ENCODE data around the gene CYP2W1. TPM values are rescaled to one million over a fixed set of nuclear protein-coding genes. Genes with fewer than 3 reads are reported as not detected.

The CYP2W1 gene
- total RNA-seq, 1 experiment from 2014 or later, result not detected

- Histone ChIP-seq H3K4me2 (ENCODE audit: low read depth, low read length, poor library complexity, severe bottlenecking) (peak overlapping the region; percentile 47), H3K79me2 (ENCODE audit: low read length) (peaks cover 3% of the 10 kb centered on the region), H3K4me1 (ENCODE audit: low read length) (peaks cover 58% of the 10 kb centered on the region), H3K9me2 (replicated peaks; ENCODE audit: insufficient read depth, low read length) (no peaks in the 10 kb centered on the region), H3K36me3 (ENCODE audit: insufficient read depth, low read length) (no peaks in the 10 kb centered on the region), H2AFZ (ENCODE audit: low read length) (no peak overlapping the region), H3K9ac (ENCODE audit: low read length) (no peak overlapping the region), H4K20me1 (ENCODE audit: insufficient read depth, low read depth, low read length) (peaks cover 5% of the 10 kb centered on the region; the same call in 1 of the 2 replicates), H3K9me3 (ENCODE audit: low read length) (no peaks in the 10 kb centered on the region), H3K27me3 (ENCODE audit: low read length) (no peaks in the 10 kb centered on the region), H3K27ac (ENCODE audit: low read length) (peak overlapping the region; percentile 6; the same call in 1 of the 2 replicates), H3K4me3 (ENCODE audit: low read length) (peak overlapping the region; percentile 32; the same call in 1 of the 2 replicates)
- DNase-seq, result peak; percentile 87
These were observed 3.0 kb upstream of the CYP2W1 start for GRCh38 chr7:979886-980571.

GRCh38 chr7:981793-982510 lies 1.0 kb upstream of the CYP2W1 start:
- H3K36me3 ChIP-seq (ENCODE audit: insufficient read depth, low read length), result no peaks in the 10 kb centered on the region
- H3K9ac ChIP-seq (ENCODE audit: low read length), result no peak overlapping the region
- H3K4me3 ChIP-seq (ENCODE audit: low read length), result no peak overlapping the region
- no peaks in the 10 kb centered on the region for H3K27me3 ChIP-seq (ENCODE audit: low read length)
- no peak overlapping the region for H3K27ac ChIP-seq (ENCODE audit: low read length)
- no peak overlapping the region for H2AFZ ChIP-seq (ENCODE audit: low read length)
- 0 out of 2 replicates have a peak, but pooled peaks cover 13% of the 10 kb centered on the region for H4K20me1 ChIP-seq (ENCODE audit: insufficient read depth, low read depth, low read length)
- H3K9me3 ChIP-seq (ENCODE audit: low read length), result no peaks in the 10 kb centered on the region
- H3K4me2 ChIP-seq (ENCODE audit: low read depth, low read length, poor library complexity, severe bottlenecking), result no peak overlapping the region
- H3K79me2 ChIP-seq (ENCODE audit: low read length), result no peaks in the 10 kb centered on the region
- H3K9me2 ChIP-seq (replicated peaks; ENCODE audit: insufficient read depth, low read length), result no peaks in the 10 kb centered on the region
- peaks cover 46% of the 10 kb centered on the region for H3K4me1 ChIP-seq (ENCODE audit: low read length)
- no peak for DNase-seq

- no peaks in the 10 kb centered on the region for H3K79me2 ChIP-seq (ENCODE audit: low read length)
- H3K4me1 ChIP-seq (ENCODE audit: low read length), result peaks cover 40% of the 10 kb centered on the region
- no peak overlapping the region for H2AFZ ChIP-seq (ENCODE audit: low read length)
- 0 out of 2 replicates have a peak, but pooled peaks cover 13% of the 10 kb centered on the region for H4K20me1 ChIP-seq (ENCODE audit: insufficient read depth, low read depth, low read length)
- H3K27me3 ChIP-seq (ENCODE audit: low read length), result no peaks in the 10 kb centered on the region
- H3K9ac ChIP-seq (ENCODE audit: low read length), result peak overlapping the region; percentile 35; the same call in 1 of the 2 replicates
- H3K9me2 ChIP-seq (replicated peaks; ENCODE audit: insufficient read depth, low read length), result no peaks in the 10 kb centered on the region
- H3K27ac ChIP-seq (ENCODE audit: low read length), result no peak overlapping the region
- no peak overlapping the region for H3K4me2 ChIP-seq (ENCODE audit: low read depth, low read length, poor library complexity, severe bottlenecking)
- no peaks in the 10 kb centered on the region for H3K9me3 ChIP-seq (ENCODE audit: low read length)
- H3K36me3 ChIP-seq (ENCODE audit: insufficient read depth, low read length), result no peaks in the 10 kb centered on the region
- DNase-seq, result no peak
- H3K4me3 ChIP-seq (ENCODE audit: low read length), result no peak overlapping the region
These were observed 424 bp upstream of the CYP2W1 start for GRCh38 chr7:982511-983003.

GRCh38 chr7:983616-984071 lies 663 bp downstream of the CYP2W1 start:
- Histone ChIP-seq H3K4me1 (ENCODE audit: low read length) (peaks cover 29% of the 10 kb centered on the region), H4K20me1 (ENCODE audit: insufficient read depth, low read depth, low read length) (0 out of 2 replicates have a peak, but pooled peaks cover 13% of the 10 kb centered on the region), H3K79me2 (ENCODE audit: low read length) (no peaks in the 10 kb centered on the region), H3K27me3 (ENCODE audit: low read length) (no peaks in the 10 kb centered on the region), H3K9me2 (replicated peaks; ENCODE audit: insufficient read depth, low read length) (no peaks in the 10 kb centered on the region), H3K9ac (ENCODE audit: low read length) (no peak overlapping the region), H3K4me2 (ENCODE audit: low read depth, low read length, poor library complexity, severe bottlenecking) (no peak overlapping the region), H3K9me3 (ENCODE audit: low read length) (no peaks in the 10 kb centered on the region), H3K36me3 (ENCODE audit: insufficient read depth, low read length) (no peaks in the 10 kb centered on the region), H2AFZ (ENCODE audit: low read length) (no peak overlapping the region), H3K4me3 (ENCODE audit: low read length) (no peak overlapping the region), H3K27ac (ENCODE audit: low read length) (no peak overlapping the region)
- DNase-seq, result no peak

DNA sequence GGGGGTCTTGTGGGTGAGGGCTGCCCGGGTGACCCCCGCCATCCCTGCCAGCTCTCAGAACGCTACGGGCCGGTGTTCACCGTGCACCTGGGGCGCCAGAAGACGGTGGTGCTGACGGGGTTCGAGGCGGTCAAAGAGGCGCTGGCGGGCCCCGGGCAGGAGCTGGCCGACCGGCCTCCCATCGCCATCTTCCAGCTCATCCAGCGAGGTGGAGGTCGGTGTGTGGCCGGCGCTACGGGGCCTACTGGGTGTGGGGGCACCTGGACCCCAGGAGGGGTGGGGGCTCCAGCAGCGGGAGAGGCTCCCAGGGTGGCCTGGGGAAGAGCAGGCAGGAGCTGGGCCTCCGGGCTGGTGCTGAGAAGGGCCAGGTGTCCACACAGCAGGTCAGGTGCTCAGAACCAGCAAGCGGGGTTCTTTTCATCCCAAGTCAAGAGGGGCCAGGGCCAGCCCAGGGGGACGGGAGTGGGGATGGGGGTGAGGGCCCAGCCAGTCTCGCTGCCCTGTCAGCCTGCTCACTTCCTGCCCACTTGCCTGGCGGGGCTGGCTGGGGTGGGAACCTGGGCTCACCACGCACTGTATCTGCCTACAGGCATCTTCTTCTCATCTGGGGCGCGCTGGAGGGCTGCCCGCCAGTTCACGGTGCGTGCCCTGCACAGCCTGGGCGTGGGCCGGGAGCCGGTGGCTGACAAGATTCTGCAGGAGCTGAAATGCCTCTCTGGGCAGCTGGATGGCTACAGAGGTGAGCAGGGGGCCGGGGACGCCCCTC lies 1.6 kb downstream of the CYP2W1 start:
- no peak overlapping the region for H3K9ac ChIP-seq (ENCODE audit: low read length)
- no peak overlapping the region for H2AFZ ChIP-seq (ENCODE audit: low read length)
- no peaks in the 10 kb centered on the region for H3K79me2 ChIP-seq (ENCODE audit: low read length)
- no peaks in the 10 kb centered on the region for H3K36me3 ChIP-seq (ENCODE audit: insufficient read depth, low read length)
- H3K4me3 ChIP-seq (ENCODE audit: low read length), result no peak overlapping the region
- H4K20me1 ChIP-seq (ENCODE audit: insufficient read depth, low read depth, low read length), result 0 out of 2 replicates have a peak, but pooled peaks cover 13% of the 10 kb centered on the region
- no peaks in the 10 kb centered on the region for H3K9me3 ChIP-seq (ENCODE audit: low read length)
- H3K4me2 ChIP-seq (ENCODE audit: low read depth, low read length, poor library complexity, severe bottlenecking), result no peak overlapping the region
- H3K4me1 ChIP-seq (ENCODE audit: low read length), result peaks cover 22% of the 10 kb centered on the region
- DNase-seq, result no peak
- H3K9me2 ChIP-seq (replicated peaks; ENCODE audit: insufficient read depth, low read length), result no peaks in the 10 kb centered on the region
- H3K27ac ChIP-seq (ENCODE audit: low read length), result no peak overlapping the region
- H3K27me3 ChIP-seq (ENCODE audit: low read length), result no peaks in the 10 kb centered on the region

DNA sequence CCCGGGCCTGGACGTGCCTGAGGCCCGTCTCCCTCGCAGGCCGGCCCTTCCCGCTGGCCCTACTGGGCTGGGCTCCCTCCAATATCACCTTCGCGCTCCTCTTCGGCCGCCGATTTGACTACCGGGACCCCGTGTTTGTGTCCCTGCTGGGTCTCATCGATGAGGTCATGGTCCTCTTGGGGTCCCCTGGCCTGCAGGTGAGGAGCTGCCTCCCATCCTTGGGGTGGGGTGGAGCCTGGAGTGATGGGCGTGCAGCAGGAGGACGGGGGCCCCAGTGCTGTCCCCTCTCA lies 2.1 kb downstream of the CYP2W1 start:
- Histone ChIP-seq H4K20me1 (ENCODE audit: insufficient read depth, low read depth, low read length) (0 out of 2 replicates have a peak, but pooled peaks cover 13% of the 10 kb centered on the region), H3K4me3 (ENCODE audit: low read length) (no peak overlapping the region), H3K4me1 (ENCODE audit: low read length) (peaks cover 17% of the 10 kb centered on the region), H3K27ac (ENCODE audit: low read length) (no peak overlapping the region), H3K36me3 (ENCODE audit: insufficient read depth, low read length) (no peaks in the 10 kb centered on the region), H3K27me3 (ENCODE audit: low read length) (no peaks in the 10 kb centered on the region), H3K9me3 (ENCODE audit: low read length) (no peaks in the 10 kb centered on the region), H3K4me2 (ENCODE audit: low read depth, low read length, poor library complexity, severe bottlenecking) (no peak overlapping the region), H3K9ac (ENCODE audit: low read length) (no peak overlapping the region), H3K9me2 (replicated peaks; ENCODE audit: insufficient read depth, low read length) (no peaks in the 10 kb centered on the region), H2AFZ (ENCODE audit: low read length) (no peak overlapping the region), H3K79me2 (ENCODE audit: low read length) (no peaks in the 10 kb centered on the region)
- DNase-seq, result no peak

- Histone ChIP-seq H3K4me1 (ENCODE audit: low read length) (peaks cover 7% of the 10 kb centered on the region), H3K27ac (ENCODE audit: low read length) (no peak overlapping the region), H3K4me2 (ENCODE audit: low read depth, low read length, poor library complexity, severe bottlenecking) (no peak overlapping the region), H3K4me3 (ENCODE audit: low read length) (no peak overlapping the region), H2AFZ (ENCODE audit: low read length) (no peak overlapping the region), H4K20me1 (ENCODE audit: insufficient read depth, low read depth, low read length) (0 out of 2 replicates have a peak, but pooled peaks cover 13% of the 10 kb centered on the region), H3K9ac (ENCODE audit: low read length) (no peak overlapping the region), H3K9me3 (ENCODE audit: low read length) (no peaks in the 10 kb centered on the region), H3K27me3 (ENCODE audit: low read length) (no peaks in the 10 kb centered on the region), H3K36me3 (ENCODE audit: insufficient read depth, low read length) (no peaks in the 10 kb centered on the region), H3K9me2 (replicated peaks; ENCODE audit: insufficient read depth, low read length) (no peaks in the 10 kb centered on the region), H3K79me2 (ENCODE audit: low read length) (no peaks in the 10 kb centered on the region)
- no peak for DNase-seq
These were observed 3.1 kb downstream of the CYP2W1 start for GRCh38 chr7:985915-986741.

Data from Karpas-422 (cell line).